Vagina (tissue), 2 donors: ENCODE data around the gene CSTF1. TPM values are rescaled to one million over a fixed set of nuclear protein-coding genes. Genes with fewer than 3 reads are reported as not detected.

ENCODE experiments used
- DNase-seq, 2 donors: peaks; one replicate each; pipeline ENCODE4 v3.0.0-alpha.2; 2017; ENCODE audit errors: extremely low spot score in 2 of 2
- H3K27ac ChIP-seq: fragments of 200-600 bp; sonication (generic); one replicate; pipeline ENCODE4 v1.5.1; 2019
- H3K27me3 ChIP-seq: fragments of 200-600 bp; sonication (generic); one replicate; pipeline ENCODE4 v1.5.1; 2019
- H3K36me3 ChIP-seq, 2 donors: fragments of 200-600 bp; sonication (generic); one replicate each; pipeline ENCODE4 v1.5.1; 2017 to 2019
- H3K4me1 ChIP-seq: fragments of 200-600 bp; sonication (generic); one replicate; pipeline ENCODE4 v1.5.1; 2019
- H3K4me3 ChIP-seq, 2 donors: fragments of 200-600 bp; sonication (generic); 1 replicate in 1 of 2; 2 replicates in 1 of 2; pipeline ENCODE4 v1.5.1; 2016 to 2019
- H3K9me3 ChIP-seq: fragments of 200-600 bp; sonication (generic); one replicate; pipeline ENCODE4 v1.5.1; 2019
- POLR2A ChIP-seq, 2 donors: fragments of 450-650 bp; IDR thresholded peaks; one replicate each; pipeline ENCODE4 v1.6.1; 2017; ENCODE audit warnings: antibody characterized with exemption in 2 of 2, mild to moderate bottlenecking in 2 of 2, moderate library complexity in 2 of 2
- POLR2AphosphoS5 ChIP-seq, 2 donors: sonication (generic); formaldehyde crosslinking; IDR thresholded peaks; one replicate each; pipeline ENCODE4 v1.9.0; 2017; ENCODE audit warnings: antibody characterized with exemption in 2 of 2, mild to moderate bottlenecking in 2 of 2, low read depth in 1 of 2; ENCODE audit not compliant: insufficient read depth in 1 of 2
- intact Hi-C: fragments of 100-400 bp; cut with DNase I; formaldehyde crosslinking; loops from one replicate; pipeline ENCODE4 v1.15.1; 2023
- total RNA-seq: library from RNA; depleted of rRNA; stranded (reverse); fragments of >200 nt; gene quantifications from one replicate; pipeline ENCODE4 v1.2.3, GENCODE V29; 2016
- TF ChIP-seq, protein P1 (sequence below), 3 experiments: fragments of 450-650 bp in 2 of 3; fragments of 200-600 bp in 1 of 3; sonication (generic) in 1 of 3; IDR thresholded peaks; one replicate each; pipeline ENCODE4 v1.5.1; 2017 to 2019; ENCODE audit warnings: antibody characterized with exemption in 3 of 3, mild to moderate bottlenecking in 2 of 3, moderate library complexity in 2 of 3

Gene CSTF1
- total RNA-seq, 1 donor from 2014 or later, result 27.0 TPM

DNA sequence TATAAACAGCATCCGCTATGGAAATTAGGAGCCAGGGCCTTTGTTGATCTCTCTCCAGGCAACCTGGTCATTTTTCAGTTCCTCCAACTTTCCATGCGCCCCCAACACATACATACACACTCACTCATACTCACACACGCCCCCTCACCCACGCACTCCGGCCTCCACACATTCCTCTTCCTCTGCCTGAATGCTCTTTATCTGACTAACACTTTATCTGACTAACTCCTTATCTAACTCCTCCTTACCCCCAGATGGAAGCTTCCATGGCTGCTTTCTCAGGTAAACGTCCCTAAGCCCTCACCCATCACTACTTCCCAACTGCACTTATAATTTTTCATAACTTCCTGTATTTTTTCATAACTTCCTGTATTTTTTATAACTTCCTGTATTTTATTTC, 37.1 kb downstream of the CSTF1 start:
- Histone ChIP-seq H3K27ac (no peak overlapping the region), H3K27me3 (no peaks in the 10 kb centered on the region), H3K4me3 (no peak overlapping the region), H3K4me1 (no peaks in the 10 kb centered on the region), H3K36me3 (no peaks in the 10 kb centered on the region), H3K9me3 (no peaks in the 10 kb centered on the region)
- intact Hi-C loops, result no loop called here
- DNase-seq, result no peak
- TF ChIP-seq, protein P1, sequence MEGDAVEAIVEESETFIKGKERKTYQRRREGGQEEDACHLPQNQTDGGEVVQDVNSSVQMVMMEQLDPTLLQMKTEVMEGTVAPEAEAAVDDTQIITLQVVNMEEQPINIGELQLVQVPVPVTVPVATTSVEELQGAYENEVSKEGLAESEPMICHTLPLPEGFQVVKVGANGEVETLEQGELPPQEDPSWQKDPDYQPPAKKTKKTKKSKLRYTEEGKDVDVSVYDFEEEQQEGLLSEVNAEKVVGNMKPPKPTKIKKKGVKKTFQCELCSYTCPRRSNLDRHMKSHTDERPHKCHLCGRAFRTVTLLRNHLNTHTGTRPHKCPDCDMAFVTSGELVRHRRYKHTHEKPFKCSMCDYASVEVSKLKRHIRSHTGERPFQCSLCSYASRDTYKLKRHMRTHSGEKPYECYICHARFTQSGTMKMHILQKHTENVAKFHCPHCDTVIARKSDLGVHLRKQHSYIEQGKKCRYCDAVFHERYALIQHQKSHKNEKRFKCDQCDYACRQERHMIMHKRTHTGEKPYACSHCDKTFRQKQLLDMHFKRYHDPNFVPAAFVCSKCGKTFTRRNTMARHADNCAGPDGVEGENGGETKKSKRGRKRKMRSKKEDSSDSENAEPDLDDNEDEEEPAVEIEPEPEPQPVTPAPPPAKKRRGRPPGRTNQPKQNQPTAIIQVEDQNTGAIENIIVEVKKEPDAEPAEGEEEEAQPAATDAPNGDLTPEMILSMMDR (IDR thresholded peaks at IDR 0.05), result no peak
- no peak for TF ChIP-seq POLR2AphosphoS5 (IDR thresholded peaks at IDR 0.05; ENCODE audit: insufficient read depth in 1 of 2, low read depth in 1 of 2)
- TF ChIP-seq POLR2A (IDR thresholded peaks at IDR 0.05), result no peak

DNA sequence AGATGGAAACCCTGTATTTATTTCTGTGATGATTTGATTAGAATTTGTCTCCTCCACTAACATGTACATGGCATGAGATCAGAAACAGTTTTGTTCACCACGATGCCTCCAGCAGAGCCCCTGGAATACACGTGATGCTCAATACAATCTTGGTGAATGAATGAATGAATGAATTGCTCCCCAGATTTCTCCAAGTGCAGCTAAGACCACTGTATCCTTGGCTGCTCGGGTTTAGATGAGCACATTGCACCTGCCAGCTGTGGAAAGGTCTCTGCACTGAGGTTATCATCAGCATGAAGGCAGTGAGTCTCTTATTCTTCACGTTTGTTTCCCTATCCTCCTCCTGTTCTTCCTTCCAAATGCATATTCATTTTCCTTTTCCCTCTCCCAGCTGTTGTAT, 37.5 kb downstream of the CSTF1 start:
- Histone ChIP-seq H3K4me1 (no peaks in the 10 kb centered on the region), H3K9me3 (no peaks in the 10 kb centered on the region), H3K36me3 (no peaks in the 10 kb centered on the region), H3K27ac (no peak overlapping the region), H3K4me3 (no peak overlapping the region), H3K27me3 (no peaks in the 10 kb centered on the region)
- no peak for DNase-seq
- TF ChIP-seq, protein P1 (IDR thresholded peaks at IDR 0.05), result no peak
- TF ChIP-seq POLR2AphosphoS5 (IDR thresholded peaks at IDR 0.05; ENCODE audit: insufficient read depth in 1 of 2, low read depth in 1 of 2), result no peak
- TF ChIP-seq POLR2A (IDR thresholded peaks at IDR 0.05), result no peak
- intact Hi-C loops, result no loop called here

DNA sequence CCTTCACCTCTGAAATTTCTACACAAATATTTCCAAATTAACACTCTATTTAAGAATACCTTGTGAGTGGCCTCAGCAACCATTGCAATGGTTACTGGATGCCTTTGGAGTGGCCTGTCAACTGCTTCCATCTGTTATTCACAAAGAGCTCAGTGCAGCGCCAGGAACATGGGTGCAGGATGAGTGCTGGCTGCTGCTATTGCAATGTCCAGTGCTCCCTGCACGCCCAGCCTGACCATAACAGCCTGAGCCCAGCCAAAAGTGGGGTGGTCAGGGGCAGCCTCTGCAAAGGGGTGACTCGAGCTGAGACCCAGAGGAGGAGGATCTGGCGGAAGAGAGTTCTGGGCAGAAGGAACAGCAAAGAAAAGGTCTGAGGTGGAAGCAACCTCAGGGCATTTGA, 38.0 kb downstream of the CSTF1 start:
- Histone ChIP-seq H3K36me3 (no peaks in the 10 kb centered on the region), H3K4me3 (no peak overlapping the region), H3K27ac (no peak overlapping the region), H3K27me3 (no peaks in the 10 kb centered on the region), H3K9me3 (no peaks in the 10 kb centered on the region), H3K4me1 (no peaks in the 10 kb centered on the region)
- TF ChIP-seq, protein P1 (IDR thresholded peaks at IDR 0.05), result no peak
- TF ChIP-seq POLR2A (IDR thresholded peaks at IDR 0.05) (no peak), POLR2AphosphoS5 (IDR thresholded peaks at IDR 0.05; ENCODE audit: insufficient read depth in 1 of 2, low read depth in 1 of 2) (no peak)
- intact Hi-C loops, result no loop called here
- no peak for DNase-seq

DNA sequence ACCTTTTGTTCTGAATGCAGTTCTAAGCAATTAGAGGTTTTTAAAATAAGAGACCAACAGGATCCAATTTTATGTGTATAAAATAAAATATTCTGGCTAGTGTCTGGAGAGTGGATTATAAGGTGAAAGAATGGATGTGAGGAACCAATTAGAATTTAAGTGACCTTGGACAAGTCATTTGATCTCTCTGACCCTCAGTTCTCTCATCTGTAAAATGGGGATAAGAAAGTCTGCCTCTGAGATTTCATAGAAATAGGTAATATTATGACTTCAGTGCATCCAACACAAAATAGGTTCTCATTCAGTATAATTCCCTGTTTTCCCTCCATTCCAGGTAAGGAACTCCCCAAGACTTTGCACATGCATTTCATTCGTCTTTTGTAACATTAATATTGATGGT, 38.5 kb downstream of the CSTF1 start:
- Histone ChIP-seq H3K4me1 (no peaks in the 10 kb centered on the region), H3K9me3 (no peaks in the 10 kb centered on the region), H3K27ac (no peak overlapping the region), H3K27me3 (no peaks in the 10 kb centered on the region), H3K4me3 (no peak overlapping the region), H3K36me3 (no peaks in the 10 kb centered on the region)
- TF ChIP-seq POLR2A (IDR thresholded peaks at IDR 0.05) (no peak), POLR2AphosphoS5 (IDR thresholded peaks at IDR 0.05; ENCODE audit: insufficient read depth in 1 of 2, low read depth in 1 of 2) (no peak)
- TF ChIP-seq, protein P1 (IDR thresholded peaks at IDR 0.05), result no peak
- no peak for DNase-seq
- intact Hi-C loops, result no loop called here

DNA sequence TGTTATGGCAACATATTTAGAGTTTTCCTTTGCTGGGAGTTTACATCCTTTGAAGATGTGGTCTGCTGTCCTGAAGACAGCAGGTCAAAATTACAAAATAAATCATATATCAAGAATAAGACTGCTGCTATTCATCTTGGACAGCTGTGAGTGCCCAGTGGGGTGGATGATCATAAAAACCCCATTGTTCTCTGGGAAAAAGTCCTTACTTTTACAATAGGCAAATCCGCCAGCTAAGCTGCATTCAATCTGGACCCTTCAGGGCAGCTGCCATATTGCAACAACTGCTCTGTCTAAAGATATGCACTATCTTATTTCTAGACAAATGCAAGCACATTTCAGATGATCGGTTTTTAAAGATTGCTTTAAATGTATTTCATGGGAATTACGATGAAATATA, 39.0 kb downstream of the CSTF1 start:
- Histone ChIP-seq H3K4me1 (no peaks in the 10 kb centered on the region), H3K27me3 (no peaks in the 10 kb centered on the region)
- DNase-seq, result no peak

More for the DNA sequence above, 39.0 kb downstream of the CSTF1 start:
- Histone ChIP-seq H3K27ac (no peak overlapping the region), H3K4me3 (no peak overlapping the region), H3K36me3 (no peaks in the 10 kb centered on the region), H3K9me3 (no peaks in the 10 kb centered on the region)
- TF ChIP-seq POLR2A (IDR thresholded peaks at IDR 0.05) (no peak), POLR2AphosphoS5 (IDR thresholded peaks at IDR 0.05; ENCODE audit: insufficient read depth in 1 of 2, low read depth in 1 of 2) (no peak)
- TF ChIP-seq, protein P1 (IDR thresholded peaks at IDR 0.05), result no peak
- intact Hi-C loops, result no loop called here
